GM18909 (cell line): ENCODE data around the gene MAP1LC3B2.

Source experiments
- ATAC-seq: cut with Tn5 transposase; IDR thresholded peaks from one replicate; pipeline ENCODE4 v1.9.1; 2021; ENCODE audit warnings: mild to moderate bottlenecking; ENCODE audit not compliant: unreplicated experiment, poor library complexity

MAP1LC3B2 gene

DNA sequence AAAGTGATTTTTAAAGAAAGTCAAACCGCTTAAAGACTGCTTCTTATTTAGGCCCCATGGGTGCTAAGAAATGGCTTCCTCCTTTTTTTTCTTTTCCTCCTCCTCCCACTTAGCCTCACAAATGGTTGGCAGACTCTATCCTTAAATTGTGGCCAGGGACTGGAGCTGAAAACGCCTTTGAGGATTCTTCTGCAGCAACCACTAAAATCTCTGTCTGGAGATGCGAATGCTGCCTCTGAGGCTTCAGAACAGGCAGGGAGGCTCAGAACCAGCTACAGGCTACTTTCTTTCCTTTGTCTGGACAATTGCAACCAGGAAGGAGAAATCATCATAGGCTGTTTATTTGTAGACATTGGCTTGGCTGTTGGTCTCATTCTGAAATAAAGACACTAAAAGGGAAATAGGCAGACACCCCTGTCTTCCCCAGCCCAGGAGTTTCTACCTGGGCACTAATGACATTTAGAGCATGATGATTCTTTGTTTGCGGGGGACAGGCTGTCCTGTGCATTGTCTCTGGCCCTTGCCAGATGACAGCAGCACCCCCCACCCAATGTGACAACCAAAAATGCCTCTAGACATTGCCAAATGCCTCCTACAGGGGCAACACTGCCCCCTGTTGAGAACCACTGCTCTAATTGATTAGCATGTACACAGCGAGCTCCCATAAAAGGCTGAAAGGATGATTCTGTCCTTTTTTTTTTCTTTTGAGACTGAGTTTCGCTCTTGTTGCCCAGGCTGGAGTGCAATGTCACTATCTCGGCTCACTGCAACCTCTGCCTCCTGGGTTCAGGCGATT, 50.3 kb downstream of the MAP1LC3B2 start:
- ATAC-seq, result no peak

GRCh38 chr12:116610971-116611541, 51.9 kb downstream of the MAP1LC3B2 start:
- ATAC-seq, result no peak

DNA sequence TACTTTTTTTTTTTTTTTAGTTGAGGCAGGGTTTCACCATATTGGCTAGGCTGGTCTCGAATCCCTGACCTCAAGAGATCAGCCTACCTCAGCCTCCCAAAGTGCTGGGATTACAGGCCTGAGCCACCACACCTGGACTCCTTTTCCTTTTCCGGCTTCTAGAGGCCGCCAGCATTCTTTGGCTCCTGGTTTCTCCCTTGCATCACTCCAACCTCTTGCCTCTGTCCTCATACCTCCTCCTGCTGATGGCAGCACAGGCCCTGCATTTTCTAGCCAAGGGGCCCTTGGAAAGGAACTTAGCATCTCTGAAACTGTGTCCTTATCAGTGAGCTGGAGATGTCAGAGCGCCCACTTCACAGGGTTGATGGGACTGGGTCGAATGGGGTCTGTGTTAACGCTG, 53.3 kb downstream of the MAP1LC3B2 start:
- ATAC-seq, result no peak

DNA sequence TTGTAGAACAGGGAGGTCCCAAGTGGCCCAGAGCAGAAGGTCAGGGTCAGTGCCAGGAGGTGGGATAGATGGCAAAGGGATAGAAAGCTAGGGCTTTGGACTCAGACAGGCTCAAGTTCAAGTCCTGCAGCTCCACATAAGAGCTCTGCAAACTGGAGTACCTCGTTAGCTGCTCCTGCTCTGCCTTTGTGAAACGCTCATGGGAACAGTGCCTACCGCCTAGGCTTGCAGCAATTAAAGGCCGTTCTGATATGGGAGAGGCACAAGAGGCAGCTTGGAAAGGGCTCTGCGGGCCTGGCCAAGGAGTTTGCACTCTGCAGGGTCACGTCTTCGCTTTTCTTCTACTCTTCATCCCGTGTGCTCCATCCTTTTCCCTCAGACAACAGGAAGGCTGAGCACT, 54.1 kb downstream of the MAP1LC3B2 start:
- no peak for ATAC-seq

DNA sequence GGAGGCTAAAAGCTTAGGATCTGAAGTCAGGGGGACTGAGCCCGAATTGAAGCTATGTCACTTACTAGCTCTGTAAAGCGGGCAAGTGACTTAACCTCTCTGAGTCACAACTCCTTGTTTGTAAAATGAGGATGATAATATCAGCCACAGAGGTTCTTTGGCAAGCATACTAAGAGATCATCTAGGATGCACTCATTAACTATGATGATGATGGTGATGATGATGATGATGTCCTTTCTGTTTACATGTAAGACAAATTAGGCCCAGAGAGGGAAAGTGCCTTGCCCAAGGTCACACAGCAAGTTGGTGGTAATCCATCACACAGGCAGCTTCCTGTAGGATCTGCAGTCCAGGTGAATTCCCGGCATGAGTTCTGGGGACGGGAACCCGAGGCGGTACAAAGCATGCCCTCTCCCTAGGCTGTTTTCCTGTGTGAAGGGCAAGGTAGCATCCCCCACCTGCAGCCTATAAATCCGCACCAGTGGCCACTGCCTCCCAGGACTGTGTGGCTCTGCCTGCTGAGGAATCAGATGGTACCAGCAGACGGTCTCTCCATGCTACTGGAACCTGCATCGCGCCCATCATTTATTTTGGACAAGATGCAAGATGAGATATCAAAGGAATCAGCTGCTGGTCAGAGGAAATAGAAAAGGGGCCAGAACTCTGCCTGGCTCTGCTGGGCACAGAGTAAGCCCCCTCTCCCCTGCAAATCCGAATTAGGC, 55.2 kb downstream of the MAP1LC3B2 start:
- ATAC-seq, result no peak

DNA sequence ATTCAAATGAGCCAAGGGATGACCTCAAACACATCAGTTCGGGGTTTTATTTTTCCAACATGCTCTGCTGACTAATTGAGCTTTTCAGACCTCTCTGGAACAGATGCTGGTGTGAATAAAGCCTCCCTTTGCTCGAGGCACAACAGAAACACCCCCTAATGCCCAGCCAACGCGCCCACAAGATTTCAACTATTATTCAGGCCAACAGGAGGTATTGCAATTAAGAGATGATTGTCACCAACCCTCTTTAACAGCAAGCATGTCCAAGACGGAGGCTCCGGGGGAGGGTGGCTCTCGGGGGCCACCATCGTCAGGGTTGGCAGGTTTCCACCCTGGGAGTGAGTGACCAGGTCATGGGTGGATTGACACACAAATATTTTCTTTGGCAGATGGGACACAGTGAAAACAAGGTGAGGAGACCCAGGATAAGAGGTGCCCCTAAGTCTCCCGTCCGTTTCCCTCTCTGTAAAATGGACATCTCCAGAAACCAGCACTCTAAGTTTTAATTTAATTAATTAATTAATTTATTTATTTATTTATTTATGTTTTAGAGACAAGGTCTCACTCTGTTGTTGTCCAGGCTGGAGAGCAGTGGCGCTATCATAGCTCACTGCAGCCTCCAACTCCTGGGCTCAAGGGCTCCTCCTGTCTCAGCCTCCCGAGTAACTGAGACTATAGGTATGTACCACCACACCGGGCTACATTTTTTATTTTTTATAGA, 56.1 kb downstream of the MAP1LC3B2 start:
- no peak for ATAC-seq

GRCh38 chr12:116616536-116617248, 57.5 kb downstream of the MAP1LC3B2 start:
- ATAC-seq, result no peak

- no peak for ATAC-seq
These were observed 60.1 kb downstream of the MAP1LC3B2 start for GRCh38 chr12:116619246-116619645.

DNA sequence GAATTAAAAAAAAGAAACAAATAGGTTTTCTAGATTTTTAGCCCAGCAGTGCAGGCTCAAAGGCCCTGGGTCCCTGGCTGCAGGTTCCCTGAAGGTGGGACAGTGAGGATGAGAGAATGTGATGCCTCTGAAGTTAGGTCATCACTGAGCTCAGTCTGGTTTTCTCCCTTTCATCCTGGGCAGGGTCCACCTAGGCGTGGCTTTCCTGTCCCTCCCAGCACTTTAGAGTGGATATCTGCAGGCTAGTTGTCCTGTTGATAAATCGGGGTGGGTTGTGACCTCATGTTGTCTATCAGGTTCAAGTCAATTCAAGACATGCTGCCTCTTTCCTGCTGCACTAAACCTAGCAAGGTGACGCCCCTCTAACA, 60.9 kb downstream of the MAP1LC3B2 start:
- no peak for ATAC-seq

- ATAC-seq, result no peak
These were observed 61.5 kb downstream of the MAP1LC3B2 start for GRCh38 chr12:116620492-116621191.

- no peak for ATAC-seq
These were observed 62.0 kb downstream of the MAP1LC3B2 start for GRCh38 chr12:116621194-116621593.

- no peak for ATAC-seq
These were observed 65.3 kb downstream of the MAP1LC3B2 start for GRCh38 chr12:116624516-116624915.

- ATAC-seq, result no peak
These were observed 67.0 kb downstream of the MAP1LC3B2 start for GRCh38 chr12:116626153-116626552.
